C4-2B (cell line): ENCODE measurements around the gene RAB27A.

ENCODE experiments used
- ZFX ChIP-seq: fragments of 450-650 bp; IDR thresholded peaks from 2 replicates; pipeline ENCODE4 v1.6.1; 2017
- TF ChIP-seq, protein P1 (sequence below): fragments of 450-650 bp; conservative IDR thresholded peaks from 2 replicates; pipeline ENCODE4 v1.5.1; 2017; ENCODE audit warnings: mild to moderate bottlenecking

DNA sequence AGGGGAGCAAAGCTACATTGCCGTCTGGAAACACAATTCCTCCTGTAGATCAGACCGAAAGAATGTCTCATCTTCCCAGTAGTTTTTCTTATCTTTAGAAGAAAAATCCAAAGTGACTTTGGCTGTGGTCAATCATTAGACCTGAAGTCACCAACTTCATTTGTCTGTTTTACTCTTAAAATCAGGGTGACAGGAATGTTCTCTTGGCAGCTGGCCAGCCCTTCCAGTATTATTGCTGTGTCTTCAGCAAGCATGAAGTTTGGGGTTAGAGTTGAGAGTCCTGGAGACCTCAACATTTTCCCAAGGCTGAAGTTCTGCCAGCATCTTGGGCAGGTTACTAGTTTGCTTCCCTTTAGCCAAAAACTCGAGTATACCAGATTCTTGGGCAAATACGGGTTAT, 125.3 kb downstream of the RAB27A start:
- TF ChIP-seq, protein P1, sequence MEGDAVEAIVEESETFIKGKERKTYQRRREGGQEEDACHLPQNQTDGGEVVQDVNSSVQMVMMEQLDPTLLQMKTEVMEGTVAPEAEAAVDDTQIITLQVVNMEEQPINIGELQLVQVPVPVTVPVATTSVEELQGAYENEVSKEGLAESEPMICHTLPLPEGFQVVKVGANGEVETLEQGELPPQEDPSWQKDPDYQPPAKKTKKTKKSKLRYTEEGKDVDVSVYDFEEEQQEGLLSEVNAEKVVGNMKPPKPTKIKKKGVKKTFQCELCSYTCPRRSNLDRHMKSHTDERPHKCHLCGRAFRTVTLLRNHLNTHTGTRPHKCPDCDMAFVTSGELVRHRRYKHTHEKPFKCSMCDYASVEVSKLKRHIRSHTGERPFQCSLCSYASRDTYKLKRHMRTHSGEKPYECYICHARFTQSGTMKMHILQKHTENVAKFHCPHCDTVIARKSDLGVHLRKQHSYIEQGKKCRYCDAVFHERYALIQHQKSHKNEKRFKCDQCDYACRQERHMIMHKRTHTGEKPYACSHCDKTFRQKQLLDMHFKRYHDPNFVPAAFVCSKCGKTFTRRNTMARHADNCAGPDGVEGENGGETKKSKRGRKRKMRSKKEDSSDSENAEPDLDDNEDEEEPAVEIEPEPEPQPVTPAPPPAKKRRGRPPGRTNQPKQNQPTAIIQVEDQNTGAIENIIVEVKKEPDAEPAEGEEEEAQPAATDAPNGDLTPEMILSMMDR, result no peak
- TF ChIP-seq ZFX, result no peak
